GM23248 (cell line): ENCODE data around the gene RNF151. TPM values are rescaled to one million over a fixed set of nuclear protein-coding genes. Genes with fewer than 3 reads are reported as not detected.

ENCODE experiments used
- DNase-seq: peaks from one replicate; pipeline ENCODE4 v3.0.0-alpha.2; 2015
- H2AFZ ChIP-seq: fragments of 200-600 bp; sonication (generic); 2 replicates; pipeline ENCODE4 v1.6.1; 2016; ENCODE audit warnings: antibody characterized with exemption
- H3F3A ChIP-seq: fragments of 200-600 bp; sonication (generic); 2 replicates; pipeline ENCODE4 v1.6.1; 2016; ENCODE audit warnings: mild to moderate bottlenecking, antibody characterized with exemption, mixed run types; ENCODE audit not compliant: insufficient read depth
- H3K27ac ChIP-seq: fragments of 200-600 bp; sonication (generic); 2 replicates; pipeline ENCODE4 v1.5.1; 2016; ENCODE audit warnings: mild to moderate bottlenecking
- H3K27me3 ChIP-seq: fragments of 200-600 bp; sonication (generic); replicated peaks from 2 replicates; pipeline ENCODE4 v1.6.1; 2016; ENCODE audit warnings: mild to moderate bottlenecking; ENCODE audit not compliant: insufficient read depth
- H3K36me3 ChIP-seq: fragments of 200-600 bp; sonication (generic); 2 replicates; pipeline ENCODE4 v1.6.1; 2016; ENCODE audit warnings: low read depth, mild to moderate bottlenecking
- H3K4me1 ChIP-seq: fragments of 200-600 bp; sonication (generic); 2 replicates; pipeline ENCODE4 v1.6.1; 2016; ENCODE audit warnings: mild to moderate bottlenecking; ENCODE audit not compliant: insufficient read depth
- H3K4me2 ChIP-seq: fragments of 200-600 bp; sonication (generic); one replicate; pipeline ENCODE4 v1.6.1; 2016; ENCODE audit warnings: mild to moderate bottlenecking; ENCODE audit not compliant: unreplicated experiment
- H3K4me3 ChIP-seq: fragments of 200-600 bp; sonication (generic); 2 replicates; pipeline ENCODE4 v1.5.1; 2016; ENCODE audit warnings: mild to moderate bottlenecking
- H3K79me2 ChIP-seq: fragments of 200-600 bp; sonication (generic); 2 replicates; pipeline ENCODE4 v1.6.1; 2016; ENCODE audit warnings: mild to moderate bottlenecking; ENCODE audit not compliant: insufficient read depth
- H3K9ac ChIP-seq: fragments of 200-600 bp; sonication (generic); 2 replicates; pipeline ENCODE4 v1.6.1; 2016; ENCODE audit warnings: mild to moderate bottlenecking
- H3K9me2 ChIP-seq: fragments of 200-600 bp; sonication (generic); 2 replicates; pipeline ENCODE4 v1.6.1; 2016; ENCODE audit warnings: mixed run types, mild to moderate bottlenecking, moderate library complexity; ENCODE audit not compliant: insufficient read depth
- H3K9me3 ChIP-seq: fragments of 200-600 bp; sonication (generic); one replicate; pipeline ENCODE4 v1.6.1; 2017; ENCODE audit warnings: low read depth
- H4K20me1 ChIP-seq: fragments of 200-600 bp; sonication (generic); 2 replicates; pipeline ENCODE4 v1.6.0; 2016; ENCODE audit not compliant: insufficient read depth
- EZH2 ChIP-seq: fragments of 200-600 bp; sonication (generic); IDR thresholded peaks from 2 replicates; pipeline ENCODE4 v1.6.1; 2018; ENCODE audit warnings: antibody characterized with exemption, mild to moderate bottlenecking; ENCODE audit not compliant: insufficient read depth, poor library complexity, severe bottlenecking
- EZH2phosphoT487 ChIP-seq: fragments of 200-600 bp; sonication (generic); IDR thresholded peaks from 2 replicates; pipeline ENCODE4 v1.6.1; 2018; ENCODE audit warnings: antibody characterized with exemption, moderate library complexity, mild to moderate bottlenecking, low read depth; ENCODE audit not compliant: insufficient read depth
- WGBS, 2 experiments: methylation state at CpG; one replicate each; pipeline ENCODE4 v1.1.6; 2015 to 2017; ENCODE audit warnings: low lambda C conversion rate in 2 of 2, low coverage in 1 of 2; ENCODE audit errors: missing lambda C conversion rate in 2 of 2; 5-methylcytosine and 5-hydroxymethylcytosine counted together
- in situ Hi-C: fragments of 300-500 bp; cut with MboI; formaldehyde crosslinking; loops from 2 replicates; pipeline ENCODE4 v1.15.0; 2020
- polyA plus RNA-seq: library from polyadenylated mRNA; unstranded; fragments of >200 nt; fragmentation: Nextera tagmentation; extraction: Ambion mirVana; gene quantifications from 2 replicates; pipeline ENCODE4 v1.2.1, GENCODE V29; 2016
- total RNA-seq: library from RNA; depleted of rRNA; stranded (reverse); fragments of >200 nt; shearing (Covaris generic); gene quantifications from 2 replicates; pipeline ENCODE4 v1.2.3, GENCODE V29; 2014; rRNA removed

Gene RNF151, protein sequence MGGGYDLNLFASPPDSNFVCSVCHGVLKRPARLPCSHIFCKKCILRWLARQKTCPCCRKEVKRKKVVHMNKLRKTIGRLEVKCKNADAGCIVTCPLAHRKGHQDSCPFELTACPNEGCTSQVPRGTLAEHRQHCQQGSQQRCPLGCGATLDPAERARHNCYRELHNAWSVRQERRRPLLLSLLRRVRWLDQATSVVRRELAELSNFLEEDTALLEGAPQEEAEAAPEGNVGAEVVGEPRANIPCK
- total RNA-seq (not detected in 2 replicates), polyA plus RNA-seq (0.25 TPM in 1 of 2 replicates, not detected in the other)

DNA sequence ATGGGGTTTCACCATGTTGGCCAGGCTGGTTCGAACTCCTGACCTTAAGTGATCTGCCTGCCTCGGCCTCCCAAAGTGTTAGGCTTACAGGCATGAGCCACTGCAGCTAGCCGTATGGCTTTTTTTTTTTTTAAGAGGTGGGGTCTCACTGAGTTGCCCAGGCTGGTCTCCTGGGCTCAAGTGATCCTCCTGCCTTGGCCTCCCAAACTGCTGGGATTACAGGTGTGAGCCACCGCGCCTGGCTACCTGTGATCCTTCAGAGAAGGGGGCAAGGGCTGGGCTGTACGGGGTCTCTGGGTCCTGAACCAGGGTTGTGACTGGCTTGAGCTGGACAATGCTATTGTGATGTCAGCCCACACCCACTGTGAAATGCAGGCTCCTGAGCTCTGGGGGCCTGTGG, at the start of gene RNF151:
TSS of gene RNF151 (plus strand) at position 397 of the 400 bp plus-strand sequence. CDS start 26 bp downstream, outside the sequence.
- Histone ChIP-seq H3F3A (peaks cover 25% of the 10 kb centered on the region), H3K4me1 (peaks cover 12% of the 10 kb centered on the region), H3K27ac (peak within 1 kb of the TSS; percentile 91), H3K9me2 (no peaks in the 10 kb centered on the region), H3K27me3 (no peaks in the 10 kb centered on the region), H2AFZ (0 out of 2 replicates have a peak within 1 kb of the TSS, but pooled peaks have one; percentile 71), H3K9ac (peak within 1 kb of the TSS; percentile 97), H3K4me3 (peak within 1 kb of the TSS; percentile 93), H3K4me2 (peak within 1 kb of the TSS; percentile 81), H3K79me2 (peaks cover 60% of the 10 kb centered on the region), H4K20me1 (no peaks in the 10 kb centered on the region), H3K36me3 (peaks cover 24% of the 10 kb centered on the region), H3K9me3 (no peaks in the 10 kb centered on the region)
- DNase-seq = no peak
- in situ Hi-C loops = no loop called here
- WGBS, 2 experiments = 96% methylated on average over 6 of the region's 6 CpGs
- no peak for TF ChIP-seq EZH2
- TF ChIP-seq EZH2phosphoT487 = no peak

DNA sequence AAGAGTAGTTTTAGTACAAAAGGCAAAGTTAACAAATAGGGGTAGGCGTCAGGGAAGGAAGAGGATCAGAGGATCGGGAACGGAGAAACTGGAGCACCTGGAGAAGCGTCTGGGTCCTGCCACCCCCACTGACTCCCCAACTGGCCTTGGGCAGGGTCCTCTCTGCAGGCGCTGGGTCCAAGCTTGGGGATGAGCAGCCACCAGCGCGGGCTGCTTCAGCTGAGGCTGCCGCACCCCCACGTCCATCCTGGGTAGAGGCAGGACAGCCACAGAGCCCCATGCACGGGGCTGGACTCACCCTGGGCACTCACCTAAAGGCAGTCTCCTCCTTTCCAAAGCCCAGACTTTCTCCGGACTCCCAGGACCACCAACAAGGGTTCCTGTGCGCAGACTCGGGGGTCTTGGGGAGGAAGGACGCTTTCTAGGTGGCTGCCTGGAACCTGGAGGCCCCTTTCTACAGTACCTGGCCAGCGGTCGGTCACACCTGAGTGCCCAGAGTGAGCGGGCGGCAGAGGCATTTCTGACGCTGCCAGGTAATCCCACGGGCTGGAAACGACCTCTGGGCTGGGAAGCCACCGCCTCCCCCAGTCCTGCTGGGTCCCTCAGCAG, 49.5 kb upstream of the RNF151 start:
- Histone ChIP-seq H2AFZ (no peak overlapping the region), H3F3A (no peaks in the 10 kb centered on the region), H3K4me3 (no peak overlapping the region), H3K4me2 (no peak overlapping the region), H3K27me3 (peaks cover 53% of the 10 kb centered on the region), H3K9me2 (no peaks in the 10 kb centered on the region), H3K9ac (no peak overlapping the region), H3K27ac (no peak overlapping the region), H4K20me1 (no peaks in the 10 kb centered on the region), H3K4me1 (no peaks in the 10 kb centered on the region), H3K36me3 (no peaks in the 10 kb centered on the region), H3K9me3 (no peaks in the 10 kb centered on the region), H3K79me2 (no peaks in the 10 kb centered on the region)
- 5 to 8% methylated on average over 21 to 22 of the region's 22 CpGs for WGBS, 2 experiments
- in situ Hi-C loops = no loop called here
- TF ChIP-seq EZH2phosphoT487 = no peak
- no peak for TF ChIP-seq EZH2
- no peak for DNase-seq

DNA sequence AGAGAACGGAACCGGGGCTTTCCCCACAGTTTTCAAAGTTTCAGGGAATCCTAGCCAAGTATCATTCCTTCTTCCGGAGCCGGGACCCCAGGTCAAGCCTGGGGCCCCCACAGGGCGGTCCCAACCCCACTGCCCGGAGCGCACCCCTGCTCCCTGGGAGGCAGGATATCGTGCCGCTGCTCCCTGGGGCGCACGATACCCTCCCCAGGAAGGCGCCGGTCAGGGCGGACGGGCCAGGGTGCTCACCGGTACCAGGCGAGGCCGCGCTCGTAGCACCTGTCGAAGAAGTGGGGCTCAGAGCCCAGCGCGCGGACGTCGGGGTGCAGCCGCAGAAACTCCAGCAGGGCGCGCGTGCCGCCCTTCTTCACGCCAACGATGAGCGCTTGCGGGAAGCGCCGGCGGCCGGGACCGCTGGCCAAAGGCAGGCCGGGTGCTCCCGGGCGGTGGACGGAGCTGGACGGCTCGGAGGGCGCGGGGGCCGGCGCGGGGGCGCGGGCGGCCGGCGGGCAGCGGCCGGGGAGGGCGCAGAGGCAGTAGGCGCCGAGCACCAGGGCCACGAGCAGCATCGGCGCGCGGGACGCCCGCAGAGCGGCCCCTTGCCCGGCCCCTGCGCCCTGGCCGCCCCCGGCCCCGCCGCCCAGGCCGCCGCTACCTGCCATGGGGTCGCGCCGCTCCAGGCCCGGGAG, 48.8 kb upstream of the RNF151 start:
- no peak overlapping the region for H3K4me2 ChIP-seq
- no peak overlapping the region for H2AFZ ChIP-seq
- no peak overlapping the region for H3K9ac ChIP-seq
- H3K9me2 ChIP-seq = no peaks in the 10 kb centered on the region
- peak; percentile 69 for TF ChIP-seq EZH2
- TF ChIP-seq EZH2phosphoT487 = no peak
- H3K79me2 ChIP-seq = no peaks in the 10 kb centered on the region
- H3K4me1 ChIP-seq = no peaks in the 10 kb centered on the region
- no peaks in the 10 kb centered on the region for H4K20me1 ChIP-seq
- no peaks in the 10 kb centered on the region for H3K9me3 ChIP-seq
- H3K4me3 ChIP-seq = no peak overlapping the region
- no peak for DNase-seq
- H3F3A ChIP-seq = no peaks in the 10 kb centered on the region
- in situ Hi-C loops = no loop called here
- H3K27me3 ChIP-seq = peaks cover 57% of the 10 kb centered on the region
- no peak overlapping the region for H3K27ac ChIP-seq
- 2 to 5% methylated on average over 21 to 62 of the region's 81 CpGs for WGBS, 2 experiments
- H3K36me3 ChIP-seq = no peaks in the 10 kb centered on the region
